ENCODE data around the gene MBP. TPM values are rescaled to one million over a fixed set of nuclear protein-coding genes. Genes with fewer than 3 reads are reported as not detected.
A peak's percentile ranks its signal among the peaks of the same experiment; 100 is the strongest.

Gene MBP
- total and polyA plus RNA-seq, 10 of the 15 experiments (the other 5 are each of a cell fraction or from before 2014, with no cell fraction given) = 12.2 to 67.8 (median 42.1) TPM

DNA sequence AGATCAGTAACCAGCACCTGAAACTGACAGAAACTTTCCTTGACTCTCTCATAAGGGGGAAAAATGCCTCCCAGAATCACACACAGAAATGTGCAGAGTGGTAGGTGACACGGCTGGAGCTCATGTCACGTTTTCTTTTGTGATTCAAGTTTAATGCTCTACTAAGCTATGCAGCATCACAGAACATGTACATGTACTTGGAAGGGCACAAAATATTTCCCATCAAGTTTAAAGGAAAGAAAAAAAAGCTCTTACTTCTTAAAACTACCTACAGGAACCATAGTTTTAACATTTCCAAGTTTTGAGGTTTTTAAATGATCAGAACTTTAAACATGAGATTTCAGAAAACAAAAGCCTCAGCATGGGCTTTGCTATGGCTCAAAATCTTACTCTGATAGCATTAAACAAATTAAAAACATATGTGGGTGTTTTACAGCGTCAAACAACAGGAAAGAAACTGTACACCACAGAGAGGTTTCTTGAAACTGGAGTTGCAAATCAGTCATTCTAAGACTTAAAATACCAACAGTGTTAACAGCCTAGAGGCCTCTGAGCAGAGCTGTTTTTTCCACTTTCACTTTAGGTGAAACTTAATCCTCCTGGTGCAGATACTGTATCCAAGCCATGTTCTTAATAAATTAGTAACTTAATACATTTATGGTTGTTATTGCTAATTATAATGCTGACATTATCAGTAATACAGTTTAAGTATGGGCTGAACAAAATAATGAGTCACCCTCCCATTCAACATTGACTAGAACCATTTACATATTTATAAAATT is 30.1 kb downstream of the MBP start (continued):
- TF ChIP-seq, protein P1, sequence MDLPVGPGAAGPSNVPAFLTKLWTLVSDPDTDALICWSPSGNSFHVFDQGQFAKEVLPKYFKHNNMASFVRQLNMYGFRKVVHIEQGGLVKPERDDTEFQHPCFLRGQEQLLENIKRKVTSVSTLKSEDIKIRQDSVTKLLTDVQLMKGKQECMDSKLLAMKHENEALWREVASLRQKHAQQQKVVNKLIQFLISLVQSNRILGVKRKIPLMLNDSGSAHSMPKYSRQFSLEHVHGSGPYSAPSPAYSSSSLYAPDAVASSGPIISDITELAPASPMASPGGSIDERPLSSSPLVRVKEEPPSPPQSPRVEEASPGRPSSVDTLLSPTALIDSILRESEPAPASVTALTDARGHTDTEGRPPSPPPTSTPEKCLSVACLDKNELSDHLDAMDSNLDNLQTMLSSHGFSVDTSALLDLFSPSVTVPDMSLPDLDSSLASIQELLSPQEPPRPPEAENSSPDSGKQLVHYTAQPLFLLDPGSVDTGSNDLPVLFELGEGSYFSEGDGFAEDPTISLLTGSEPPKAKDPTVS (IDR thresholded peaks at IDR 0.05; ENCODE audit: low read depth, low read length) = no peak
- TF ChIP-seq GATAD2B (conservative IDR thresholded peaks at IDR 0.05; ENCODE audit: low read depth) (no peak; the same call in 1 of the 2 replicates), SREBF1 (IDR thresholded peaks at IDR 0.05; ENCODE audit: low read length) (no peak), ETV6 (conservative IDR thresholded peaks at IDR 0.05 in 1 of 2, IDR thresholded peaks at IDR 0.05 in 1 of 2; ENCODE audit: borderline replicate concordance in 1 of 2, low read depth in 1 of 2) (no peak; a peak in 1 of 4 replicates), ZSCAN29 (IDR thresholded peaks at IDR 0.05) (no peak), CBX5 (IDR thresholded peaks at IDR 0.05; ENCODE audit: low read depth) (peak; percentile 93), ZNF217 (IDR thresholded peaks at IDR 0.05) (peak; percentile 56), BACH1 (IDR thresholded peaks at IDR 0.05; ENCODE audit: borderline replicate concordance) (peak; percentile 48; the same call in 1 of the 2 replicates), NFIC (IDR thresholded peaks at IDR 0.05; ENCODE audit: low read depth, low read length) (peak; percentile 91), EP300 (IDR thresholded peaks at IDR 0.05; ENCODE audit: borderline replicate concordance in 1 of 2, control insufficient read depth in 1 of 2, low read depth in 2 of 2, low read length in 2 of 2) (peak; percentile 86 to 87; a peak in 3 of 4 replicates), STAT3 (IDR thresholded peaks at IDR 0.05; ENCODE audit: low read depth, low read length) (0 out of 2 replicates have a peak, but pooled peaks have one; percentile 54), HDAC6 (IDR thresholded peaks at IDR 0.05; ENCODE audit: unreplicated experiment) (no peak), NRF1 (conservative IDR thresholded peaks at IDR 0.05; ENCODE audit: low read depth, low read length) (no peak), SIN3A (IDR thresholded peaks at IDR 0.05; ENCODE audit: low read depth, low read length) (0 out of 2 replicates have a peak, but pooled peaks have one; percentile 28)
- TF ChIP-seq, protein P2, sequence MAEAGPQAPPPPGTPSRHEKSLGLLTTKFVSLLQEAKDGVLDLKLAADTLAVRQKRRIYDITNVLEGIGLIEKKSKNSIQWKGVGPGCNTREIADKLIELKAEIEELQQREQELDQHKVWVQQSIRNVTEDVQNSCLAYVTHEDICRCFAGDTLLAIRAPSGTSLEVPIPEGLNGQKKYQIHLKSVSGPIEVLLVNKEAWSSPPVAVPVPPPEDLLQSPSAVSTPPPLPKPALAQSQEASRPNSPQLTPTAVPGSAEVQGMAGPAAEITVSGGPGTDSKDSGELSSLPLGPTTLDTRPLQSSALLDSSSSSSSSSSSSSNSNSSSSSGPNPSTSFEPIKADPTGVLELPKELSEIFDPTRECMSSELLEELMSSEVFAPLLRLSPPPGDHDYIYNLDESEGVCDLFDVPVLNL (IDR thresholded peaks at IDR 0.05; ENCODE audit: low read depth, low read length) = no peak
- TF ChIP-seq, protein P3, sequence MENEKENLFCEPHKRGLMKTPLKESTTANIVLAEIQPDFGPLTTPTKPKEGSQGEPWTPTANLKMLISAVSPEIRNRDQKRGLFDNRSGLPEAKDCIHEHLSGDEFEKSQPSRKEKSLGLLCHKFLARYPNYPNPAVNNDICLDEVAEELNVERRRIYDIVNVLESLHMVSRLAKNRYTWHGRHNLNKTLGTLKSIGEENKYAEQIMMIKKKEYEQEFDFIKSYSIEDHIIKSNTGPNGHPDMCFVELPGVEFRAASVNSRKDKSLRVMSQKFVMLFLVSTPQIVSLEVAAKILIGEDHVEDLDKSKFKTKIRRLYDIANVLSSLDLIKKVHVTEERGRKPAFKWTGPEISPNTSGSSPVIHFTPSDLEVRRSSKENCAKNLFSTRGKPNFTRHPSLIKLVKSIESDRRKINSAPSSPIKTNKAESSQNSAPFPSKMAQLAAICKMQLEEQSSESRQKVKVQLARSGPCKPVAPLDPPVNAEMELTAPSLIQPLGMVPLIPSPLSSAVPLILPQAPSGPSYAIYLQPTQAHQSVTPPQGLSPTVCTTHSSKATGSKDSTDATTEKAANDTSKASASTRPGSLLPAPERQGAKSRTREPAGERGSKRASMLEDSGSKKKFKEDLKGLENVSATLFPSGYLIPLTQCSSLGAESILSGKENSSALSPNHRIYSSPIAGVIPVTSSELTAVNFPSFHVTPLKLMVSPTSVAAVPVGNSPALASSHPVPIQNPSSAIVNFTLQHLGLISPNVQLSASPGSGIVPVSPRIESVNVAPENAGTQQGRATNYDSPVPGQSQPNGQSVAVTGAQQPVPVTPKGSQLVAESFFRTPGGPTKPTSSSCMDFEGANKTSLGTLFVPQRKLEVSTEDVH (IDR thresholded peaks at IDR 0.05; ENCODE audit: low read depth, partially characterized antibody) = no peak
- TF ChIP-seq, protein P4, sequence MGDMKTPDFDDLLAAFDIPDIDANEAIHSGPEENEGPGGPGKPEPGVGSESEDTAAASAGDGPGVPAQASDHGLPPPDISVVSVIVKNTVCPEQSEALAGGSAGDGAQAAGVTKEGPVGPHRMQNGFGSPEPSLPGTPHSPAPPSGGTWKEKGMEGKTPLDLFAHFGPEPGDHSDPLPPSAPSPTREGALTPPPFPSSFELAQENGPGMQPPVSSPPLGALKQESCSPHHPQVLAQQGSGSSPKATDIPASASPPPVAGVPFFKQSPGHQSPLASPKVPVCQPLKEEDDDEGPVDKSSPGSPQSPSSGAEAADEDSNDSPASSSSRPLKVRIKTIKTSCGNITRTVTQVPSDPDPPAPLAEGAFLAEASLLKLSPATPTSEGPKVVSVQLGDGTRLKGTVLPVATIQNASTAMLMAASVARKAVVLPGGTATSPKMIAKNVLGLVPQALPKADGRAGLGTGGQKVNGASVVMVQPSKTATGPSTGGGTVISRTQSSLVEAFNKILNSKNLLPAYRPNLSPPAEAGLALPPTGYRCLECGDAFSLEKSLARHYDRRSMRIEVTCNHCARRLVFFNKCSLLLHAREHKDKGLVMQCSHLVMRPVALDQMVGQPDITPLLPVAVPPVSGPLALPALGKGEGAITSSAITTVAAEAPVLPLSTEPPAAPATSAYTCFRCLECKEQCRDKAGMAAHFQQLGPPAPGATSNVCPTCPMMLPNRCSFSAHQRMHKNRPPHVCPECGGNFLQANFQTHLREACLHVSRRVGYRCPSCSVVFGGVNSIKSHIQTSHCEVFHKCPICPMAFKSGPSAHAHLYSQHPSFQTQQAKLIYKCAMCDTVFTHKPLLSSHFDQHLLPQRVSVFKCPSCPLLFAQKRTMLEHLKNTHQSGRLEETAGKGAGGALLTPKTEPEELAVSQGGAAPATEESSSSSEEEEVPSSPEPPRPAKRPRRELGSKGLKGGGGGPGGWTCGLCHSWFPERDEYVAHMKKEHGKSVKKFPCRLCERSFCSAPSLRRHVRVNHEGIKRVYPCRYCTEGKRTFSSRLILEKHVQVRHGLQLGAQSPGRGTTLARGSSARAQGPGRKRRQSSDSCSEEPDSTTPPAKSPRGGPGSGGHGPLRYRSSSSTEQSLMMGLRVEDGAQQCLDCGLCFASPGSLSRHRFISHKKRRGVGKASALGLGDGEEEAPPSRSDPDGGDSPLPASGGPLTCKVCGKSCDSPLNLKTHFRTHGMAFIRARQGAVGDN (IDR thresholded peaks at IDR 0.05) = peak; percentile 58

Measured in GM12878 (cell line).